ENCODE measurements around the gene HECW1. TPM values are rescaled to one million over a fixed set of nuclear protein-coding genes. Genes with fewer than 3 reads are reported as not detected.

HECW1 gene
- total RNA-seq, 1 donor from 2014 or later = 0.15 TPM

DNA sequence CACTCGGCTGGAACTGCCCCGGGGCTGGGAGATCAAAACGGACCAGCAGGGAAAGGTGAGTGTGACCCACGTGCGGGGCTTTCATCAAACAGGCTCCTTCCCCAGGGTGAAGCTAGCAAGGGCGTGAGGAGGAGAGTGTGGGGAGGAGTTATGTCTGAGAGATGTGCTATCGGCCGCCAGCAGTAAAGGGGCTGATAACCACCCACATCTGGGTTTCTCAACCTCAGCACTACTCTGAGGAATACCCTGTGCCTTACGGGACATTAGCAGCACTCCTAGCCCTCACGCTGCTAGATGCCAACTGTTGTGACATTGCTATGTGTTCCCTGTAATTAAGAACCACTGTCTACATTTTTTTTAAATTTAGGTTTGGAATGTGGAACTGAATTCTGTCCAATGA lies 356.6 kb downstream of the HECW1 start:
- peaks cover 3% of the 10 kb centered on the region for H3K36me3 Mint-ChIP-seq (ENCODE audit: low read depth, unreplicated experiment)
- no peaks in the 10 kb centered on the region for H3K9me3 Mint-ChIP-seq (ENCODE audit: unreplicated experiment)
- H3K4me1 Mint-ChIP-seq (ENCODE audit: unreplicated experiment) = no peaks in the 10 kb centered on the region
- no peak overlapping the region for H3K27ac Mint-ChIP-seq (ENCODE audit: unreplicated experiment)
- no peak overlapping the region for H3K4me3 Mint-ChIP-seq (ENCODE audit: unreplicated experiment)
- DNase-seq (ENCODE audit: low spot score) = no peak
- TF ChIP-seq, protein P1, sequence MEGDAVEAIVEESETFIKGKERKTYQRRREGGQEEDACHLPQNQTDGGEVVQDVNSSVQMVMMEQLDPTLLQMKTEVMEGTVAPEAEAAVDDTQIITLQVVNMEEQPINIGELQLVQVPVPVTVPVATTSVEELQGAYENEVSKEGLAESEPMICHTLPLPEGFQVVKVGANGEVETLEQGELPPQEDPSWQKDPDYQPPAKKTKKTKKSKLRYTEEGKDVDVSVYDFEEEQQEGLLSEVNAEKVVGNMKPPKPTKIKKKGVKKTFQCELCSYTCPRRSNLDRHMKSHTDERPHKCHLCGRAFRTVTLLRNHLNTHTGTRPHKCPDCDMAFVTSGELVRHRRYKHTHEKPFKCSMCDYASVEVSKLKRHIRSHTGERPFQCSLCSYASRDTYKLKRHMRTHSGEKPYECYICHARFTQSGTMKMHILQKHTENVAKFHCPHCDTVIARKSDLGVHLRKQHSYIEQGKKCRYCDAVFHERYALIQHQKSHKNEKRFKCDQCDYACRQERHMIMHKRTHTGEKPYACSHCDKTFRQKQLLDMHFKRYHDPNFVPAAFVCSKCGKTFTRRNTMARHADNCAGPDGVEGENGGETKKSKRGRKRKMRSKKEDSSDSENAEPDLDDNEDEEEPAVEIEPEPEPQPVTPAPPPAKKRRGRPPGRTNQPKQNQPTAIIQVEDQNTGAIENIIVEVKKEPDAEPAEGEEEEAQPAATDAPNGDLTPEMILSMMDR (IDR thresholded peaks at IDR 0.05; ENCODE audit: unreplicated experiment) = no peak
- peaks cover 4% of the 10 kb centered on the region for H3K27me3 Mint-ChIP-seq (ENCODE audit: unreplicated experiment)

DNA sequence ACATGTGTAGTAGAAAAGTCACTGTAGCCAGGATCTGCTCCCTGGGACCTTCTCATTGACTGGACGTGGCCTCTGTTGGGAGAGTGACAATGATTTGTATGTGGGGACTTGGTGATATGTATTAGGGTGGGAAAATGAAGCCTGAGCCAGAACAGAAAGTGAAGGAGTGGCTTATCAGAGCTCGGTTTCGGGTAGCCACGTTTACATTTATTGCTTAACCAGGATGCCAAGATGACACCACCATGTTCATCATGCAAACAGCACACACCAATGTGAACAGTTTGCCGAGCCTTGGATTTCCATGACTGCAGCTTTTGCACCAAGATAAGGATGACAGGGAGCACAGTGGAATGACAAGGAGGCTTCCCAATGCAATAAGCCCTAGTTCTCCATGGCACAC lies 357.7 kb downstream of the HECW1 start:
- H3K4me3 Mint-ChIP-seq (ENCODE audit: unreplicated experiment) = no peak overlapping the region
- H3K27me3 Mint-ChIP-seq (ENCODE audit: unreplicated experiment) = peaks cover 4% of the 10 kb centered on the region
- no peaks in the 10 kb centered on the region for H3K9me3 Mint-ChIP-seq (ENCODE audit: unreplicated experiment)
- TF ChIP-seq, protein P1 (IDR thresholded peaks at IDR 0.05; ENCODE audit: unreplicated experiment) = no peak
- no peak overlapping the region for H3K27ac Mint-ChIP-seq (ENCODE audit: unreplicated experiment)
- no peak for DNase-seq (ENCODE audit: low spot score)
- H3K4me1 Mint-ChIP-seq (ENCODE audit: unreplicated experiment) = no peaks in the 10 kb centered on the region
- H3K36me3 Mint-ChIP-seq (ENCODE audit: low read depth, unreplicated experiment) = peaks cover 3% of the 10 kb centered on the region

DNA sequence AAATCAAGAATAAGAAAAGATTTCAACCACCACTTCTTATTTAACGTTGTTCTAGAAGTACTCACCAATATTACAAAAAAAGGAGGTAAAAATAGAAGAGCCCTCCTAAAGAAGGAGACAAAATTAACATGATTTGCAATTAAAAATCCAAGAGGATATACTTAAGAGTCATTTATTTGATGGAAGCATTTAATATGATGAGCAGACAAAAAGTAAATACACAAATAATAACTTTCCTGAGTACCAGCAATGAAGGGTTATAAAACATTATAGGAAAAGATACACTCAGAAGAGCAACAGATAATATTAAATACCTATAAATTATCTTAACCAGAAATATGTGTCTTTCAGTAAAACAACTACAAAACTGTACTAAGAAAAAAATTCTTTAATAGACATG lies 363.5 kb downstream of the HECW1 start:
- H3K27me3 Mint-ChIP-seq (ENCODE audit: unreplicated experiment) = peaks cover 2% of the 10 kb centered on the region
- no peak overlapping the region for H3K4me3 Mint-ChIP-seq (ENCODE audit: unreplicated experiment)
- H3K27ac Mint-ChIP-seq (ENCODE audit: unreplicated experiment) = no peak overlapping the region
- H3K36me3 Mint-ChIP-seq (ENCODE audit: low read depth, unreplicated experiment) = no peaks in the 10 kb centered on the region
- DNase-seq (ENCODE audit: low spot score) = no peak
- H3K9me3 Mint-ChIP-seq (ENCODE audit: unreplicated experiment) = peaks cover 4% of the 10 kb centered on the region
- H3K4me1 Mint-ChIP-seq (ENCODE audit: unreplicated experiment) = no peaks in the 10 kb centered on the region
- TF ChIP-seq, protein P1 (IDR thresholded peaks at IDR 0.05; ENCODE audit: unreplicated experiment) = no peak

DNA sequence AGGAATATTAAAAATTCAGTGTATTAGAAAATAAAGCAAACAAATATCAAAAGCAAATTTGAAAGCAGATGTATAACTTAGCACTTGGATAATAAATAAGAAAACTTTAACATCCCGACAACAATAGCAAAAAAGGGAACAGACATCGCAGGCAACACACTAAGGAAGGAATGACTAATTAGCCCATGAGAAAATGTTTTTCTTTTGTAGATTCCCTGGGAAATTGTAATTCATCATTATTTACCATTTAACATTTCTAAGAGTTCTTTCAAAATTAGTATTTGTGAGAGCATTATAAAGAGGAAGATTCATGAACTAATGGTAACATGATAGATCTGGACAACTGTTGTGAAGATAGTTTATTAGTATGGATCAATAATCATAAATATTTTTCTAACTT lies 364.4 kb downstream of the HECW1 start:
- H3K4me1 Mint-ChIP-seq (ENCODE audit: unreplicated experiment) = no peaks in the 10 kb centered on the region
- H3K9me3 Mint-ChIP-seq (ENCODE audit: unreplicated experiment) = peaks cover 4% of the 10 kb centered on the region
- TF ChIP-seq, protein P1 (IDR thresholded peaks at IDR 0.05; ENCODE audit: unreplicated experiment) = no peak
- no peak overlapping the region for H3K4me3 Mint-ChIP-seq (ENCODE audit: unreplicated experiment)
- no peak overlapping the region for H3K27ac Mint-ChIP-seq (ENCODE audit: unreplicated experiment)
- peaks cover 2% of the 10 kb centered on the region for H3K27me3 Mint-ChIP-seq (ENCODE audit: unreplicated experiment)
- DNase-seq (ENCODE audit: low spot score) = no peak
- H3K36me3 Mint-ChIP-seq (ENCODE audit: low read depth, unreplicated experiment) = no peaks in the 10 kb centered on the region

DNA sequence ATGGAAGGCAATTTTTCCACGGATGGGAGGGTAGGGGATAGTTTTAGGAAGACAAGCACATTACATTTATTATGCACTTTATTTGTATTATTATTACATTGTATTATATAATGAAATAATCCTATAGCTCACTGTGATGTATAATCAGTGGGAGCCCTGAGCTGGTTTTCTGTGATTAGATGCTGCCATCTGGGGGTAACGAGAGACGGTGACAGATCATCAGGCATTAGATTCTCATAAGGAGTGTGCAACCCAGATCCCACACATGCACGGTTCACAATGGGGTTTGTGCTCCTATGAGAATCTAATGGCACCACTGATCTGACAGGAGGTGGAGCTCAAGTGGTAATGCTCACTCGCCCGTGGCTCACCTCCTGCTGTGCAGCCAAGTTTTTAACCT lies 366.6 kb downstream of the HECW1 start:
- peaks cover 2% of the 10 kb centered on the region for H3K27me3 Mint-ChIP-seq (ENCODE audit: unreplicated experiment)
- H3K4me3 Mint-ChIP-seq (ENCODE audit: unreplicated experiment) = no peak overlapping the region
- H3K9me3 Mint-ChIP-seq (ENCODE audit: unreplicated experiment) = peaks cover 4% of the 10 kb centered on the region
- no peaks in the 10 kb centered on the region for H3K36me3 Mint-ChIP-seq (ENCODE audit: low read depth, unreplicated experiment)
- H3K27ac Mint-ChIP-seq (ENCODE audit: unreplicated experiment) = no peak overlapping the region
- no peaks in the 10 kb centered on the region for H3K4me1 Mint-ChIP-seq (ENCODE audit: unreplicated experiment)
- no peak for DNase-seq (ENCODE audit: low spot score)
- TF ChIP-seq, protein P1 (IDR thresholded peaks at IDR 0.05; ENCODE audit: unreplicated experiment) = no peak
